ENCODE data around the gene STARD7. TPM values are rescaled to one million over a fixed set of nuclear protein-coding genes. Genes with fewer than 3 reads are reported as not detected.

Gene STARD7
- total and polyA plus RNA-seq, 2 experiments from 2014 or later, result 72.2 to 222 TPM

GRCh38 chr2:96171831-96172230, 36.8 kb downstream of the STARD7 start (continued):
- TF ChIP-seq ZNF462 (CRISPR knock-in tag; IDR thresholded peaks at IDR 0.05) (no peak), REST (IDR thresholded peaks at IDR 0.05; ENCODE audit: unreplicated experiment) (no peak)

GRCh38 chr2:96170626-96171025, 38.0 kb downstream of the STARD7 start:
- no peaks in the 10 kb centered on the region for H3K4me1 ChIP-seq (ENCODE audit: insufficient read depth)
- no peak overlapping the region for H3K27ac ChIP-seq (ENCODE audit: low read depth)
- no peaks in the 10 kb centered on the region for H3K79me2 ChIP-seq (replicated peaks; ENCODE audit: insufficient read depth)
- no peak overlapping the region for H2AFZ ChIP-seq
- no peak overlapping the region for H3K4me2 ChIP-seq
- H3K4me3 ChIP-seq, result no peak overlapping the region
- Mint-ChIP-seq H3K27ac (no peak overlapping the region), H3K27me3 (ENCODE audit: insufficient read depth, low read depth, poor library complexity) (peaks cover 2% of the 10 kb centered on the region), H3K36me3 (ENCODE audit: low read depth) (no peaks in the 10 kb centered on the region), H3K4me1 (no peaks in the 10 kb centered on the region; the same call in 1 of the 3 replicates), H3K9me3 (peaks cover 19% of the 10 kb centered on the region), H3K4me3 (no peak overlapping the region)
- H3K9me2 ChIP-seq (ENCODE audit: insufficient read depth), result no peaks in the 10 kb centered on the region
- H4K20me1 ChIP-seq (replicated peaks; ENCODE audit: insufficient read depth), result no peaks in the 10 kb centered on the region
- no peaks in the 10 kb centered on the region for H3F3A ChIP-seq (replicated peaks; ENCODE audit: low read depth)
- no peaks in the 10 kb centered on the region for H3K36me3 ChIP-seq (ENCODE audit: insufficient read depth)
- H3K27me3 ChIP-seq (ENCODE audit: insufficient read depth), result no peaks in the 10 kb centered on the region
- no peak for DNase-seq (ENCODE audit: low spot score)
- no peak for ATAC-seq
- TF ChIP-seq ZNF331 (CRISPR knock-in tag; IDR thresholded peaks at IDR 0.05; ENCODE audit: low read depth) (no peak), ZNF462 (CRISPR knock-in tag; IDR thresholded peaks at IDR 0.05) (no peak), EZH2phosphoT487 (IDR thresholded peaks at IDR 0.05; ENCODE audit: unreplicated experiment) (no peak), STAT1 (IDR thresholded peaks at IDR 0.05; ENCODE audit: unreplicated experiment) (no peak)
